NCI-H1694 treated with DMSO at 0.1 percent for 48 hours (cell line): Measurements from ENCODE around the gene LDAH.

Experiments
- DNase-seq: peaks from one replicate; lab custom pipeline; 2025; lab: John Stamatoyannopoulos, UW

The LDAH gene

DNA sequence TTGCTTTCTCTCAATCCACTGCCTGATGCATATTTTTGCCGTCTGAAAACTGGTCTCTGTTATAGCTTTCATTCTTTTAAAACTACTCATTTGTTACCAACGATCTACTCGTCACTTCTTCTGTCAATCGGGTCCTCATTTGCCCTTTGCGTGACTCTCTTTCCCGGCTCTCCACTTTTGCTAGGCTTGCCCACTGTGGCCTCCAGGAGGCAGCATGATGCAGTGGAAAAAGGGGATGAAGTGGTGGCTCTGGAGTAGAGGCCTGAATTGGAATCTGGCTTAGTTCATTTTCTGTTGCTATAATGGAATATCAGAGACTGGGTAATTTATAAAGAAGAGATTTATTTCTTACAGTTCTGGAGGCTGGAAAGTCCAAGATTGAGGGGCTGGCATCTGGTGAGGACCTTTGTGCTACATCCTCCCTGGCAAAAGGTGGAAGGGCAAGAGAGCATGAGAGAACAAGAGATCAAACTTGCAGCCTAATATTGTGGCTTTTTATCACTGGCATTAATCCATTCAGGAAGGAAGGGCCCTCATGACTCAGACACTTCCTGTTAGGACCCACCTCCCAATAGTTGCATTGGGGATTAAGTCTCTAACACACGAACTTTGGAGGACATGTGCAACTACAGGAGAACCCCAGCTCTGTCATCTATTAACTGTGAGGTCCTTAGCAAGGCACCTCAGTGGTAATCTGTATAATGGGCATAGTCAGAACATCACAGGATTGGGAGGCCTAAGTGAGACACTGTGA is 140.6 kb downstream of the LDAH start:
- DNase-seq: no peak

DNA sequence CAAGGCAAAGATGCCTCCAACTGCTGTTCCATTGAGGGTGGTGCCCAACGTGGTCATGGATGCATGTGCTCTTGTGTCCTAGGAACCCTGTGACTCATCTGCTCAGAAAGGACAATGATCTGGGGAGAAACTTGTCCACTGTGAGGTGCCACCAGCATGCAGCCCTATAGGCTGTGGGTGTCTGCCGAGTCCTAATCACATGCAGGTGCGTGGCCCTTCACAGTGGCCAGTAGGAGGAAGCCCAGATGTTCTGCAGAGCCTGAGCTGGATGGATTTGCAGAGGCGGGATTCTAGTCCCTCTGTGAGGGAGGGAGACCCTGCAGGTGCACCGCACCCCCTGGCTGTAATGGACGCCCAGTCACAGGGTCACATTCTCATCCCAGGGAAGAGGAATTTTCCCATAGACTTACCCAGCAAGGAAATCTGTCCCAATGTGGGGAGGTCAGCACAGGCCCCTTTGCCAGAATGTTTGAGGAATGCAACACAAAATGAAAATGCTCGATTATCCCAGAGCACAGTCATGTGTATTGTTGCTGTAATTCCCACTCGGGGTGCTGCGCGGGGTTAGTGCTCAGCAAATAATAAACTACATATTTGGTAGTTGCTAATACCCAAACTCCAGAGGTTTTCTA is 142.0 kb downstream of the LDAH start:
- DNase-seq: no peak

DNA sequence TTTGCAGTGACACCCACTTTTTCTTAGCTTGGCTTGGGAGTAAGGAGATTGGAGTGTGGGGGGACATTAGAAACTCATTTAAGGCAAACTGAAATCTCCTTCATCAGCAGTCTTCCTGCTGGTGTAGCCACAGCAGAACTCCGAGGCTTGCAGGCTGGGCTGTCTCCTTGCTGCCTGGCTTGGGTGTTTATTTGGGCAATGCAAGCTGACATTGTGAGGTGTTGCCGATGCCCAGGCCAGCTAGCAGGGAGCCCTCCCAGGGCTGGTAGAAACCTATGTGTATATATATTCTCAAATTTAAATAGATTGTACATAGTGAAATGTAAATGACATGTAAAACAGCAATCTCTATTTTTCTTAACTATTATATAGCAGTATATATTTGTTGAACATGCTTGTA is 144.1 kb downstream of the LDAH start:
- DNase-seq: no peak

- DNase-seq: no peak
These were observed 144.9 kb downstream of the LDAH start for GRCh38 chr2:20678086-20678395.

DNA sequence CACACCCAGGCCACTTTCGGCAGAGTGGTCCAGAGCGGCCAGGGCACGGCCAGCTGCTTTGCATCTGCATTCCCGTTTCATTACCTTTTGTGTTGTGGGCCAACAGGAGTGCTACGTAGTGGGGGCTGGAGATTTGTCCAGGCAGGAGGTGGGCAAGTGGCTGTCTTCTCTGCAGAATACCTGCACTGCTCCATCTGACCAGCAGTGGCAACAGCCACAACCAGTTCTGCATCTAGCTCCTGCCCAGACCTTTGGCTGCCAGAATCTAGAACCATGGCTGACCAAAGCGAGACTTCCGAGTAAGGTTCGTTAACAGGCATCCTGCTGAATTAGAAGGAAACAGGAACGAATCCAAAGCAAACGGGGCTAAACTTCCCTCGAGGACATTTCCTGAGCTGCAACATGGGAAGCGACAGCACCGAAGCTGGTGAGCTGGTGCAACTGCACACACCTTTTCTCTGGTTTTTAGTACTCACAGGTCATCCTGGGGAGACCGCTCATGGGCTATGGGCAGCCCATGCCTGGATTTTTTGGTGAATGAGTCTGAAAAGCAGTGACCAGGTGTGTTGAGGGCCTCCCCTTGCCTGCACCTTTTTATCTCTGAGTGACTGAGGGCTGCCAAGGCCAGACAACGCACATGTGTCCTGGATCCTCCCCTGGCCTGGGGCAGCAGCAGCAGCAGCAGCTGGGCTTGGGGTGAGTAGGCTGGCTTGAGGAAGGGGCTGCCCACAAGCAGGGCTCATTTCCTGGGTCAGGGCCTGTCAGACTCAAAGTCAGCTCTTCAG is 145.4 kb downstream of the LDAH start:
- DNase-seq: no peak

- DNase-seq: no peak
These were observed 146.3 kb downstream of the LDAH start for GRCh38 chr2:20676353-20677215.

GRCh38 chr2:20675701-20676352 is 147.1 kb downstream of the LDAH start:
- DNase-seq: no peak

DNA sequence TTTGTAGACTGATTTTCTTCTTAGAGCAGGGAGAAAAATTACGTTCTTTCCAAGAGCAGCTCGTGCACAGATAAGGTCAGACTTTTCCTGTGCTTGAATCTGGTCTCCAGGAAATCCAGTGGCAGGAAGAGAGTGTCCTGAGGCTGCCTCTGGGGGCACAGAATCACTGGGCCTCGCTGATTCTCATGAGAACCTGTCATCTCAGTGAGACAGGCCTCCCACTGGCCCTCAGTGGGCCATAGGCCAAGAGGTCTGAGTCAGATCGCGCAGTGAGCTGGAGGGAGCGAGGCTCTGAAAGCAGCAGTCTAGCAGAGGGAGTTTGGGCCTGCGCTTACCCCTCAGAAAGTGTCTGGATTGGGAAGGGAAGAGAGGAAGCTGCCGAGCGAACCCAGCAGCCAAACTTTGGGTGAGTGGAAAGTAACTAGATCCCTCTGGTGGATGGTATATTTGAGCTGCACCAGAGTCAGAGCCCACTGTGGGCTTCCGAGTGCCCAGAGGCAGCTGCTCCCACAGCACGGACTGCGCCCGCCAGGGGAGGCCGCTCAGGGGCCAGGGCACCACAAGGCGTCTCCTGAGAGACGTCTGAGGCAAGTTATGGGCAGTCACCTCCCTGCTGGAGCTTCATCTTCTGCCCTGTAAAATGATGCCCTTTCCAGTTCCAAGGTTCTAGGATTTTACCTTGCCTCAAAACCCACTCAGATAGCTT is 147.8 kb downstream of the LDAH start:
- no peak for DNase-seq

- DNase-seq: no peak
These were observed 148.5 kb downstream of the LDAH start for GRCh38 chr2:20674309-20674965.

GRCh38 chr2:20673686-20674308 is 149.1 kb downstream of the LDAH start:
- no peak for DNase-seq

DNA sequence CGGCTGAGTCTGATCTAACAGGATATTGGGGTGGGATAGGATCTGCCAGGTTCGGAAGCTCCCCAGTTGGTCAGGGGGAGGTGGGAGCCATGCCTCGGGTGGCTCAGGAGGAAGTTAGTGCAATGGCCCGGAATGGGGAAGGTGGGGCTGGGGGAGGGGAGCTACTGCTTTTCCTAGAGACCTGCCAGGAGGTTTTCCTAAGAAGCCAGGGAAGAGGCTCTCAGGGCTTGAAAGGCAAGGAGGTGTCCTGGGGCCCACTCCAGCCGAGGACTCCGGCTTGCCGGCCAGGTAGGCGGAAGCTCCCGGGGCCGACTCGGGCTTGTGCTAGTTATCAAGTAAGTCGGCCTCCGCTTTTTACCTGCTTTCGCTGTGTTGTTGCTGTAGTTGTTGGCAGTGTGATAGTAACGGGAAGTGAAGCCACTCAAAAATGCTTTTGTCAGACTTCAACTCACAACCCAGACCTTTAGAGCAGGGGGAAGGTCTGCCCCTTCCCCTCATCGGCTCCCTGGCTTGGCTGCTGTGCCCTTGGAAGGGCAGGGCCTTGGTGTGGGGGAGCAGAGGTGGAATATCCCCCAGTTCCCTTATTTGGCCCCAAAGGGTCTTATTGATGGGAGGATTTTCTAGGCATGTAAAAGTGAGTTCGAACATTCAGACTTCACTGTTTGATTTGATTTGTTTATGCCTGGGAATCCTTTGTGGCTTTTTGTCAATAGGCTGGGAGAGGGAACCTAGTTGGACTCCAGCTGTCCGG is 150.5 kb downstream of the LDAH start:
- DNase-seq: no peak

GRCh38 chr2:20671736-20672080 is 151.2 kb downstream of the LDAH start:
- DNase-seq: no peak

- no peak for DNase-seq
These were observed 151.7 kb downstream of the LDAH start for GRCh38 chr2:20671036-20671735.

GRCh38 chr2:20670315-20671035 is 152.4 kb downstream of the LDAH start:
- no peak for DNase-seq

GRCh38 chr2:20669562-20670314 is 153.2 kb downstream of the LDAH start:
- no peak for DNase-seq

- no peak for DNase-seq
These were observed 153.9 kb downstream of the LDAH start for GRCh38 chr2:20668871-20669475.

DNA sequence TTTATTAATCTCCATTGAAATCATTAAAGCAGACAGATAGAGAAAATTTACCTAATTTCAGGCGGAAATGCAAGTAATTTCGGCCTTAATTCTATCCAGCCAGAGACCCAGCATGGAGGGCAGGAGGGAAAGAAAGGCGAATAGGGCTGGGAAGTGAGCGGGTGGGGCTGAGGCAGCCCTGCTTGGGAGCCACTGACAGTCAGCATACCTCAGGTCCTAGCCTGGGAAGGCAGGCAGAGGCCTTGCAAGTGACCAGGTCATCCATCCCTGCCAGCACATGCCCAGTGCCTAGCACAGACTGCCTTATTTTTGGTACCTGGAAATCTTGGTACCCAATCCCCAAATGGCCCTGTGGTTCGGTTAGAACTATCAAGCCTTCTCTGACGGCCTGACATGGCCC is 154.4 kb downstream of the LDAH start:
- no peak for DNase-seq
